SIG-M5 (cell line): ENCODE measurements around the gene MYOM3.

Experiments used
- DNase-seq: peaks from one replicate; lab custom pipeline; 2025; lab: John Stamatoyannopoulos, UW

Gene MYOM3

GRCh38 chr1:24114753-24115152, 2.8 kb upstream of the MYOM3 start:
- no peak for DNase-seq

DNA sequence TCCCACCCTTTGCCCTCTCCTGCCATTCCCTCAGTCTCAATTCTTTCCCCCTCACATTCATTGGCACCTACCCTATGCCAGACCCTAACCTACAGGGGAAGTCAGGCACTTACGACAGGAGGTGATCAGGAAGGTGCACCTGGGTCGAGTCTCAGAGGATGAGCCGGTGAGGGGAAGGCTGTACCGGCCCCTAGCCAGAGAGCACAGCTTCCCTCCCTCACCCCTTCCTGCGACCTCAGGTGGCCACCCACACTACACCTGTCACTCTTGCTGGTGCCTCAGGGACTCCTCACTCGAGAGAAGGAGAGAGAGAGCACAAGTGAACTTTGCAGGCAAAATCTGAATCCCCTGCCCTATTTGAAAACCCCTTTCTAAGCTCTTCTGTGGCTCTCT, 1.7 kb upstream of the MYOM3 start:
- DNase-seq = no peak

- no peak for DNase-seq
These were observed 506 bp downstream of the MYOM3 start for GRCh38 chr1:24111262-24111995.

GRCh38 chr1:24110642-24111261, 1.2 kb downstream of the MYOM3 start:
- no peak for DNase-seq

DNA sequence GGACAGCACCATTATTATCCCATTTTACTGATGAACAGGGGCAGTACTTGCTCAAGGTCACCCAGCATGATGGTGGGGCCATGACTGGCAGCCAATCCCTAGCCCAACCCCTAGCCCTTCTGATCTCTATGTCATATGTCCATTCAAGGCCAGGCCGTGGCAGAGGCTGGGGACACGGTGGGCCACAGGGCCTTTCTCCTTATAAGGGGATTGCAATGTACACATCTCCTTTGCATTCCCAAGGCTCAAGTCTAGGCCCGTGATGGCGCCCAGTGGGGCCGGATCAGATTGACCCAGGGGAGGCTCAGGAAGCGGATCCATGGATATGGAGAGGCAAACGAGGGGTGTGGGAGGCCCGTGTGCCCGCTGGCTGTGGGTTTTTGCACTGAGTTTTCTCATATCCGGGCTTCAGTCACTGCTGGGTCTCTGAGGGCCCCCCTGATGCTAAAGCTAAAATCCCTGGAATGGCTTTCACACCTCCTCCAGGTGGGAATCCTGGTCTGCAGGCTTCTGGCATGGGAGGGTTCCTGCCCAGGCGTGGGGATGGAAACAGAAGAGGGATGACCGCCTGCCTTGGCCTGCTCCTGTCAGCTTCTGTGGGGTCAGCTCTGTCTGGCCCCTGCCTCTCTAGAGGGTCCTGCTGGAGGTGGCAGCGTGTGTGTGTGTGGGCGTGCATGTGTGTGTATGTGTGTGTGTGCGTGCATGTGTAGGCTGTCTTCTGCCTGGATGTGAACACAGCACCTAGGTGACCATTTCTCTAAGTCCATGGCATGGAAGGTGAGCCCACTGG, 2.1 kb downstream of the MYOM3 start:
- DNase-seq = no peak

GRCh38 chr1:24109166-24109483, 2.8 kb downstream of the MYOM3 start:
- no peak for DNase-seq

- DNase-seq = no peak
These were observed 3.4 kb downstream of the MYOM3 start for GRCh38 chr1:24108334-24109165.

- DNase-seq = no peak
These were observed 4.3 kb downstream of the MYOM3 start for GRCh38 chr1:24107462-24108138.

DNA sequence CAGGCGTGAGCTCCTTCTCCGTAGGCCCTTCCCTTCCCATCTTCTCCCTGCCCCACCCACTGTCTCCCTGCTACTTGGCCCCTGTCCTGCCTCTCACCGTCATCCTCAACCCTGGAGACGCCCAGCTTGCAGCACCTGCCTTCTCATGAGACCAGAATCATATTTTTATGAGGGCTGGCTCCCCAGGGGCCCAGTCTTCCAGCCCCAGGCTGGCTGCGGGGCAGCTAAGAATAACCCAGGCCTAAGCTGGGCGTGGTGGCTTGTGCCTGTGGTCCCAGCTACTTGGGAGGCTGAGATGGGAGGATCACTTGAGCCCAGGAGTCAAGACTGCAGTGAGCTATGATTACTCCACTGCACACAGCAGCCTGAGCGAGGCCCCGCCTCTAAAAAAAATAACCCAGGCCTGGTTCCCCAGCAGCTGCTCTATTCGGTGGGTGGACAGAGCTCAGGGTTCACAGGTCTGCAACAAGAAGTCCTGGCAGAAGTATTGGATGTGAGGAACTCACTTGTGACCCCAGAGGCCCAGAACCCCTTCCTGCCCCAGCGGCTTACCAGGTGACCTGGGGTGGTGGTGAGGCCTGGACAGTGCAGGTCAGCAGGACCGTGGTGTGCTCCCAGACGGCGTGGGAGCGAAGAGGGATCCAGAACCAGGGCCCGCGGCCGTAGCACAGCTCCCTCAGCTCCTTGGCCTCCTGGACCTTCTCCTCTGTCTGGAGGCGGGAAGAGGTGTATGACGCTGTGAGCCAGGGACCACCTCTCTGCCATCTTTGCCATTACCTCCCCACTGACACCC, 6.4 kb downstream of the MYOM3 start:
- DNase-seq = no peak

- DNase-seq = no peak
These were observed 7.1 kb downstream of the MYOM3 start for GRCh38 chr1:24104854-24105253.

- DNase-seq = no peak
These were observed 8.1 kb downstream of the MYOM3 start for GRCh38 chr1:24103879-24104278.

DNA sequence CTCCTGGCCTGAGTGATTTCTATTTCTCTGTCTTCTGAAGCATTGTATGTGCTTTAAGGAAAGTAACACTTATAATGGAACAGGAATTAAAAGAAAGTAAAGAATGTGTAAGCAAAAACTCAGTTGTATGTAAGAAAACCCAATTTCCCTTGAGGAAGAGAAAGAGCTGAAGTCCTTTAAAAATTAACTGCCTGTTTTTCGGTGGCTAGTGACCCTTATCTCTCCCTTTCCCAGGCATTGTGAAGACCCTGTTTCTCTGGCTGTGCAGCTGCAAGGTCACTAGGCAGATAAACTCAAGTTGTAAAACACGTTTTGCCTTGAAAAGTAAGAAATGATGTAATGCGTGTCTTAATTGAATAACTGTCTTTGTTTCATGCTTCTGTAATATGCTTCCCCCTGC, 8.5 kb downstream of the MYOM3 start:
- DNase-seq = no peak

- no peak for DNase-seq
These were observed 9.0 kb downstream of the MYOM3 start for GRCh38 chr1:24102961-24103360.

- DNase-seq = no peak
These were observed 9.9 kb downstream of the MYOM3 start for GRCh38 chr1:24101796-24102586.

DNA sequence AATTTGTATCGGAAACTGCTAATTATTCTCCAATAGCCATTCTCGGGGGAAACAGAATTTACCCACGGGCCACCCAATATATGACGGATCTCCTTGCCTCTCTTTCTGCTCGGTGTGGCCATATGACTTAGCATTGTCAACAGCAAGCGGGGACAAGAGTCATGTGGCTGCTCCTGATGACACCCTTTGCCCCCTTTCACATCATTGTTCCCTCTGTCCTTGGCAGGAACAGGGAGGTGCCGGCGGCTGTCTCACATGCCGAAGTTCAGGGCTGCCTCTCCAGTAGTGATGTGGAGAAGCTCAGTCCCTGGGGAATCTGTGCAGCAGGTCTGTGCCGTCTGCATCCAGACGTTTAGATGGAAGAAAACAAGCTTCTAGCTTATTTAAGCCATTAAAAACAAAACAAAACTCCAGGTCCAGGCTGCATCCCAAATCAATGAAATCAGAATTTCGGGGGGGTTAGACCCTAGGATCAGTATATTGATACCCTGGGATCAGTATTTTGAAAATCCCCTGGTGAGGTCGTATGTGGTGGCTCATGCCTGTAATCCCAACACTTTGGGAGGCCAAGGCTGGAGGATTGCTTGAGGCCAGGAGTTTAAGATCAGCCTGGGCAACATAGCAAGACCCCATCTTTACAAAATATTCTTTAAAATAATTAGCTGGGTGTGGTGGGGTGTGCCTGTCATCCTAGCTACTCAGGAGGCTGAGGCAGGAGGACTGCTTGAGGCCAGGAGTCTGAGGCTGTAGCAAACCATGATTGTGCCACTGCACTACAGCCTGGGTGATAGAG, 10.8 kb downstream of the MYOM3 start:
- DNase-seq = no peak

- no peak for DNase-seq
These were observed 12.8 kb downstream of the MYOM3 start for GRCh38 chr1:24098943-24099638.

GRCh38 chr1:24098102-24098501, 13.8 kb downstream of the MYOM3 start:
- no peak for DNase-seq

DNA sequence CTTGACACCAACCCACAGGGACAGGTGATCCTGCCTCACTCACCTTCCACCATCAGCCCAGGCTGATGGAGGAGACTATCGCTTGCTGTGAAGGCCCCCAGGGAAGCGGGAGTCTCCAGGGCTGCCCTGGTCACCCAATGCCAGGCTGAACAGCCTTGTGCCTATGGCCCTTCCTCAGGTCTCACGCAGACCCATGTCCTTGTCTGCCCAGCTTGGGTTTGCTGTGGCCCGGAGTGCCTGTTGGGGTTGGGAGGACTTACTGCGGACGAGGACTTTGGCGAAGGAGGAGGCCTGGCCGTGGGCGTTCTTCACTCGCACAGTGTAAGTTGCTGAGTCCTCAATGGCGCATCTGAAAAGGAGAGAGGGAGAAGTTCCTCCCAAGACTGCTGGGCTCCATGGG, 14.3 kb downstream of the MYOM3 start:
- DNase-seq = no peak

DNA sequence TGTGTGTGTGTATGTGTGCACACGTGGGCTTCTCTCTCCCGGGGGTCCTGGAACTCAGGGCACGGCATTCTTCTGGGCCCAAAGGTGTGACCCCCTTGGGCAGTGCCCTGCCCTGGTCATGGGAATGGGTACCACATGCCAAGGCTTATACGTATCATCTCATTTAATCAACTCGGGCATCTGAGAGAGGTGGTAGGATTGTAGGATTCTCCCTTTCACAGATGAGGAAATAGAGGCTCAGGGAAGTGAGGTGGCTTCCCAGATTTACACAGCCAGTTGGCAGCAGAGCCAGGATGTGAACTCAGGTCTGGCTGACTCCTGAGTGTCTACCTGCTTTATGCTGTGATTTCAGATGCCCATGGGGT, 15.2 kb downstream of the MYOM3 start:
- no peak for DNase-seq
